ENCODE measurements around the gene GATA6.

DNA sequence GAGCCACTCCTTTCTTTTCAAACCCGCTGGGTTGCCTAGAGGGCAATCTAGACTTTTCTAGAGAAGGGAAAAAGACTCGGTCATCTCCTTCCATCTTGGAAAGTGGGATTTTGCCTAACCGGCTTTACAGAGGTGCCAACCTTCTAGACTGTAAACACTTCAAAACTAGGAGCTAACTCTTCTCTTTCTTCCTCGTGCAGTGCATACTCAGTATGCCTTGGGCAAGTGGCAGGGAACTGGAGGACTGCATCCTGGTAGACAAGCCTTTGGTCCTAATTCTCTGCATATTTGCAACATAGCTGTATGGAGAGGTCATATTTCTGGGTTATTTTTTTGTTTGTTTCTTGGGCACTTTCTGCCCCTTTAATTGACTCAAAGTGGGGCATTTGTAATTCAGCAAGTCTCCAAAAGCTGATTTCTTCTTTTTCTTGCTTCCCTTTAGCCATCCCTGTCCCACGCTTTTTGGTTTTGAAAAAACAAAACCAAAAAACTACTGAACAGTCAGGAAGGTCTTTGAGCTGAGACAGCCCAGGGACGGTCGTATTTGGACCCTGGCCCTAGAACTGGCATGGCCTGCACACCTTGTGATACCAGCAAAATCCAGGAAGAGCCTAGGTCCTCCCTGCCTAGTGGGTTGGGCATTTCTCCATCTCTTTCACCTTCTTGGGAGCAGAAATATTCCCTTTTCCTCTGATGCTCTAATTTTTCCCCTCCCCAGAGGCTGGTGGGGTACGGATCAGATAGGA, 5.8 kb upstream of the GATA6 start:
- TF ChIP-seq, protein P1, sequence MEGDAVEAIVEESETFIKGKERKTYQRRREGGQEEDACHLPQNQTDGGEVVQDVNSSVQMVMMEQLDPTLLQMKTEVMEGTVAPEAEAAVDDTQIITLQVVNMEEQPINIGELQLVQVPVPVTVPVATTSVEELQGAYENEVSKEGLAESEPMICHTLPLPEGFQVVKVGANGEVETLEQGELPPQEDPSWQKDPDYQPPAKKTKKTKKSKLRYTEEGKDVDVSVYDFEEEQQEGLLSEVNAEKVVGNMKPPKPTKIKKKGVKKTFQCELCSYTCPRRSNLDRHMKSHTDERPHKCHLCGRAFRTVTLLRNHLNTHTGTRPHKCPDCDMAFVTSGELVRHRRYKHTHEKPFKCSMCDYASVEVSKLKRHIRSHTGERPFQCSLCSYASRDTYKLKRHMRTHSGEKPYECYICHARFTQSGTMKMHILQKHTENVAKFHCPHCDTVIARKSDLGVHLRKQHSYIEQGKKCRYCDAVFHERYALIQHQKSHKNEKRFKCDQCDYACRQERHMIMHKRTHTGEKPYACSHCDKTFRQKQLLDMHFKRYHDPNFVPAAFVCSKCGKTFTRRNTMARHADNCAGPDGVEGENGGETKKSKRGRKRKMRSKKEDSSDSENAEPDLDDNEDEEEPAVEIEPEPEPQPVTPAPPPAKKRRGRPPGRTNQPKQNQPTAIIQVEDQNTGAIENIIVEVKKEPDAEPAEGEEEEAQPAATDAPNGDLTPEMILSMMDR (IDR thresholded peaks at IDR 0.05), result no peak
- no peak for TF ChIP-seq POLR2AphosphoS5 (IDR thresholded peaks at IDR 0.05; ENCODE audit: low read depth, low read length)
- TF ChIP-seq YY1 (IDR thresholded peaks at IDR 0.05; ENCODE audit: low read depth), result no peak
- TF ChIP-seq EP300 (IDR thresholded peaks at IDR 0.05; ENCODE audit: borderline replicate concordance in 1 of 2, low read depth in 1 of 2, low read length in 1 of 2), result no peak
- TF ChIP-seq, protein P2, sequence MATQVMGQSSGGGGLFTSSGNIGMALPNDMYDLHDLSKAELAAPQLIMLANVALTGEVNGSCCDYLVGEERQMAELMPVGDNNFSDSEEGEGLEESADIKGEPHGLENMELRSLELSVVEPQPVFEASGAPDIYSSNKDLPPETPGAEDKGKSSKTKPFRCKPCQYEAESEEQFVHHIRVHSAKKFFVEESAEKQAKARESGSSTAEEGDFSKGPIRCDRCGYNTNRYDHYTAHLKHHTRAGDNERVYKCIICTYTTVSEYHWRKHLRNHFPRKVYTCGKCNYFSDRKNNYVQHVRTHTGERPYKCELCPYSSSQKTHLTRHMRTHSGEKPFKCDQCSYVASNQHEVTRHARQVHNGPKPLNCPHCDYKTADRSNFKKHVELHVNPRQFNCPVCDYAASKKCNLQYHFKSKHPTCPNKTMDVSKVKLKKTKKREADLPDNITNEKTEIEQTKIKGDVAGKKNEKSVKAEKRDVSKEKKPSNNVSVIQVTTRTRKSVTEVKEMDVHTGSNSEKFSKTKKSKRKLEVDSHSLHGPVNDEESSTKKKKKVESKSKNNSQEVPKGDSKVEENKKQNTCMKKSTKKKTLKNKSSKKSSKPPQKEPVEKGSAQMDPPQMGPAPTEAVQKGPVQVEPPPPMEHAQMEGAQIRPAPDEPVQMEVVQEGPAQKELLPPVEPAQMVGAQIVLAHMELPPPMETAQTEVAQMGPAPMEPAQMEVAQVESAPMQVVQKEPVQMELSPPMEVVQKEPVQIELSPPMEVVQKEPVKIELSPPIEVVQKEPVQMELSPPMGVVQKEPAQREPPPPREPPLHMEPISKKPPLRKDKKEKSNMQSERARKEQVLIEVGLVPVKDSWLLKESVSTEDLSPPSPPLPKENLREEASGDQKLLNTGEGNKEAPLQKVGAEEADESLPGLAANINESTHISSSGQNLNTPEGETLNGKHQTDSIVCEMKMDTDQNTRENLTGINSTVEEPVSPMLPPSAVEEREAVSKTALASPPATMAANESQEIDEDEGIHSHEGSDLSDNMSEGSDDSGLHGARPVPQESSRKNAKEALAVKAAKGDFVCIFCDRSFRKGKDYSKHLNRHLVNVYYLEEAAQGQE (IDR thresholded peaks at IDR 0.05; ENCODE audit: low read depth, low read length), result no peak
- no peak for TF ChIP-seq FOSL2 (IDR thresholded peaks at IDR 0.05; ENCODE audit: borderline replicate concordance, low read depth)
- TF ChIP-seq, protein P3, sequence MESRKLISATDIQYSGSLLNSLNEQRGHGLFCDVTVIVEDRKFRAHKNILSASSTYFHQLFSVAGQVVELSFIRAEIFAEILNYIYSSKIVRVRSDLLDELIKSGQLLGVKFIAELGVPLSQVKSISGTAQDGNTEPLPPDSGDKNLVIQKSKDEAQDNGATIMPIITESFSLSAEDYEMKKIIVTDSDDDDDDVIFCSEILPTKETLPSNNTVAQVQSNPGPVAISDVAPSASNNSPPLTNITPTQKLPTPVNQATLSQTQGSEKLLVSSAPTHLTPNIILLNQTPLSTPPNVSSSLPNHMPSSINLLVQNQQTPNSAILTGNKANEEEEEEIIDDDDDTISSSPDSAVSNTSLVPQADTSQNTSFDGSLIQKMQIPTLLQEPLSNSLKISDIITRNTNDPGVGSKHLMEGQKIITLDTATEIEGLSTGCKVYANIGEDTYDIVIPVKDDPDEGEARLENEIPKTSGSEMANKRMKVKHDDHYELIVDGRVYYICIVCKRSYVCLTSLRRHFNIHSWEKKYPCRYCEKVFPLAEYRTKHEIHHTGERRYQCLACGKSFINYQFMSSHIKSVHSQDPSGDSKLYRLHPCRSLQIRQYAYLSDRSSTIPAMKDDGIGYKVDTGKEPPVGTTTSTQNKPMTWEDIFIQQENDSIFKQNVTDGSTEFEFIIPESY (IDR thresholded peaks at IDR 0.05; ENCODE audit: borderline replicate concordance, low read depth), result no peak

Data from SK-N-SH (cell line).